ENCODE measurements around the gene GAS7. TPM values are rescaled to one million over a fixed set of nuclear protein-coding genes. Genes with fewer than 3 reads are reported as not detected.

Gene GAS7
- polyA plus RNA-seq, 1 experiment = 1.4 TPM

- TF ChIP-seq CTCF (IDR thresholded peaks at IDR 0.05; ENCODE audit: insufficient read depth, low read depth, low read length) = no peak
- CTCF ChIA-PET = interaction anchor here (1.6 kb wide), 1 partner anchor 39 kb away, joined by 4 read pairs; no protein-coding TSS in a partner anchor
Measured at GRCh38 chr17:10187456-10187855, 10.9 kb downstream of the GAS7 start.

GRCh38 chr17:10186771-10187410 is 11.5 kb downstream of the GAS7 start:
- Histone ChIP-seq H3K36me3 (ENCODE audit: control insufficient read depth, insufficient read depth, low read length) (no peaks in the 10 kb centered on the region; the same call in 1 of the 2 replicates), H3K4me3 (ENCODE audit: low read depth, low read length) (no peak overlapping the region), H3K27me3 (ENCODE audit: control insufficient read depth, insufficient read depth, low read length) (peaks cover 3% of the 10 kb centered on the region; the same call in 1 of the 2 replicates)
- DNase-seq (ENCODE audit: low read depth) = no peak
- CTCF ChIA-PET = interaction anchor here (1.6 kb wide), 1 partner anchor 40 kb away, joined by 4 read pairs; no protein-coding TSS in a partner anchor
- POLR2A ChIA-PET = no interaction called here
- no peak for TF ChIP-seq CTCF (IDR thresholded peaks at IDR 0.05; ENCODE audit: insufficient read depth, low read depth, low read length)

More at GRCh38 chr17:10187456-10187855, 10.9 kb downstream of the GAS7 start:
- Histone ChIP-seq H3K36me3 (ENCODE audit: control insufficient read depth, insufficient read depth, low read length) (no peaks in the 10 kb centered on the region; the same call in 1 of the 2 replicates), H3K4me3 (ENCODE audit: low read depth, low read length) (no peak overlapping the region), H3K27me3 (ENCODE audit: control insufficient read depth, insufficient read depth, low read length) (peaks cover 3% of the 10 kb centered on the region; the same call in 1 of the 2 replicates)
- POLR2A ChIA-PET = no interaction called here
- no peak for DNase-seq (ENCODE audit: low read depth)

GRCh38 chr17:10183931-10184930 is 14.2 kb downstream of the GAS7 start:
- peaks cover 3% of the 10 kb centered on the region; the same call in 1 of the 2 replicates for H3K27me3 ChIP-seq (ENCODE audit: control insufficient read depth, insufficient read depth, low read length)
- no peaks in the 10 kb centered on the region; the same call in 1 of the 2 replicates for H3K36me3 ChIP-seq (ENCODE audit: control insufficient read depth, insufficient read depth, low read length)
- DNase-seq (ENCODE audit: low read depth) = no peak
- no peak for TF ChIP-seq CTCF (IDR thresholded peaks at IDR 0.05; ENCODE audit: insufficient read depth, low read depth, low read length)
- POLR2A ChIA-PET = interaction anchor here (0.6 kb wide), 1 partner anchor 30 kb away, joined by 3 read pairs; no protein-coding TSS in a partner anchor
- CTCF ChIA-PET = interaction anchor here (0.6 to 1.5 kb wide), 4 partner anchors 7 to 43 kb away, joined by 3 to 4 read pairs (median 4); no protein-coding TSS in a partner anchor
- no peak overlapping the region for H3K4me3 ChIP-seq (ENCODE audit: low read depth, low read length)

- Histone ChIP-seq H3K4me3 (ENCODE audit: low read depth, low read length) (no peak overlapping the region), H3K27me3 (ENCODE audit: control insufficient read depth, insufficient read depth, low read length) (peaks cover 3% of the 10 kb centered on the region; the same call in 1 of the 2 replicates), H3K36me3 (ENCODE audit: control insufficient read depth, insufficient read depth, low read length) (no peaks in the 10 kb centered on the region; the same call in 1 of the 2 replicates)
- DNase-seq (ENCODE audit: low read depth) = no peak
- ChIA-PET POLR2A (interaction anchor here (0.6 kb wide), 1 partner anchor 16 kb away, joined by 6 read pairs; no protein-coding TSS in a partner anchor), CTCF (no interaction called here)
- no peak for TF ChIP-seq CTCF (IDR thresholded peaks at IDR 0.05; ENCODE audit: insufficient read depth, low read depth, low read length)
Measured at GRCh38 chr17:10182785-10183184, 15.6 kb downstream of the GAS7 start.
